Vagina (tissue), 2 donors: Measurements from ENCODE around the gene NGFR. TPM values are rescaled to one million over a fixed set of nuclear protein-coding genes. Genes with fewer than 3 reads are reported as not detected.

Source experiments
- DNase-seq, 2 donors: peaks; one replicate each; pipeline ENCODE4 v3.0.0-alpha.2; 2017; ENCODE audit errors: extremely low spot score in 2 of 2
- H3K27ac ChIP-seq: fragments of 200-600 bp; sonication (generic); one replicate; pipeline ENCODE4 v1.5.1; 2019
- H3K27me3 ChIP-seq: fragments of 200-600 bp; sonication (generic); one replicate; pipeline ENCODE4 v1.5.1; 2019
- H3K36me3 ChIP-seq, 2 donors: fragments of 200-600 bp; sonication (generic); one replicate each; pipeline ENCODE4 v1.5.1; 2017 to 2019
- H3K4me1 ChIP-seq: fragments of 200-600 bp; sonication (generic); one replicate; pipeline ENCODE4 v1.5.1; 2019
- H3K4me3 ChIP-seq, 2 donors: fragments of 200-600 bp; sonication (generic); 1 replicate in 1 of 2; 2 replicates in 1 of 2; pipeline ENCODE4 v1.5.1; 2016 to 2019
- H3K9me3 ChIP-seq: fragments of 200-600 bp; sonication (generic); one replicate; pipeline ENCODE4 v1.5.1; 2019
- POLR2A ChIP-seq, 2 donors: fragments of 450-650 bp; IDR thresholded peaks; one replicate each; pipeline ENCODE4 v1.6.1; 2017; ENCODE audit warnings: antibody characterized with exemption in 2 of 2, mild to moderate bottlenecking in 2 of 2, moderate library complexity in 2 of 2
- POLR2AphosphoS5 ChIP-seq, 2 donors: sonication (generic); formaldehyde crosslinking; IDR thresholded peaks; one replicate each; pipeline ENCODE4 v1.9.0; 2017; ENCODE audit warnings: antibody characterized with exemption in 2 of 2, mild to moderate bottlenecking in 2 of 2, low read depth in 1 of 2; ENCODE audit not compliant: insufficient read depth in 1 of 2
- intact Hi-C: fragments of 100-400 bp; cut with DNase I; formaldehyde crosslinking; loops from one replicate; pipeline ENCODE4 v1.15.1; 2023
- total RNA-seq: library from RNA; depleted of rRNA; stranded (reverse); fragments of >200 nt; gene quantifications from one replicate; pipeline ENCODE4 v1.2.3, GENCODE V29; 2016
- TF ChIP-seq, protein P1 (sequence below), 3 experiments: fragments of 450-650 bp in 2 of 3; fragments of 200-600 bp in 1 of 3; sonication (generic) in 1 of 3; IDR thresholded peaks; one replicate each; pipeline ENCODE4 v1.5.1; 2017 to 2019; ENCODE audit warnings: antibody characterized with exemption in 3 of 3, mild to moderate bottlenecking in 2 of 3, moderate library complexity in 2 of 3

The NGFR gene
- total RNA-seq, 1 donor from 2014 or later, result 41.7 TPM

DNA sequence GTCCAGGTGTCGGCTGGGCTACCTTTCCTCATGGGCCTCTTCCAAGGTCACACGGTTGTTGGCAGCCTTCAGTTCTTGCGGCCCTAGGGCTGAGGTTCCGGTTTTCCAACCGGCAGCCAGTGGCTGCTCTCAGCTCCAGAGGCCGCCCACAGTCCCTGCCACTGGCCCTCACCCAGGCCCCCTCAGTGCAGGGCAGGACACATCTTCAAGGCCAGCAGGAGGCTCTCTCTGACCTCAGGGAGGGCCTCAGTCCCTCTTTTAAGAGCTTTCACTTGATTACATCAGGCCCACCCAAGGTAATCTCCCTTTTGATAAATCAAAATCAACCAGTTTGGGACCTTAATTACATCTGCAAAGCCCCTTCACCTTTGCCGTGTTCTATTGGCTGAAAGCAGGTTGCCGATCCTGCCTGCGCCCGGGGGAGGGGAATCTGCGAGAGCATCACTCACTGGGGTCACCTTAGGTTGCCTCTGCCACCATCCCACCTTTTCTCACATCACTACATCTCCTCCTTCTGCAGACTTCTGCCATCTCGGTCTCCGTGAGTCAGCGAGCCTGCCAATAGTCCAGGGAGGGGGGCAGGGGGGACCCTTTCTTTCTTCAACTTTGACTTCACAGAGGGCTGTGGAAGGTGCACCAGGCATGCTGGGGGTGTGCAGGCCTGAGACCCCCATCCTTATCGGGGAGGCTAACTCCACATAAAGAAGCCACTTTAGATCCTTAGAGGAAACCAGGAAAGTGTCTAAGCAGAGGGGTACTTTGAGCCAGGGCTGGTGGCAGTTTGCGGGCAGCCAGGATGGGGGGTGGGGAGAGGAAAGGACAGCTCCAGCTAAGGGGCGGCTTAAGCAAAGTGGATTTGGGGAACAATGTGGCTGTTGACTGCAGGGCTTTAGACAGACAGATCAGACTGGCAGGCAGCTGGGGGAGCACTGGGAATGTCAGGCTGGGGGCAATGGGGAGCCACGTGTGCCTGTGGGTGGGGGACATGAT is 51.7 kb downstream of the NGFR start:
- intact Hi-C loops, result loop anchor here (5.0 kb wide), 1 partner anchor 110 kb away; no protein-coding TSS in a partner anchor
- TF ChIP-seq, protein P1, sequence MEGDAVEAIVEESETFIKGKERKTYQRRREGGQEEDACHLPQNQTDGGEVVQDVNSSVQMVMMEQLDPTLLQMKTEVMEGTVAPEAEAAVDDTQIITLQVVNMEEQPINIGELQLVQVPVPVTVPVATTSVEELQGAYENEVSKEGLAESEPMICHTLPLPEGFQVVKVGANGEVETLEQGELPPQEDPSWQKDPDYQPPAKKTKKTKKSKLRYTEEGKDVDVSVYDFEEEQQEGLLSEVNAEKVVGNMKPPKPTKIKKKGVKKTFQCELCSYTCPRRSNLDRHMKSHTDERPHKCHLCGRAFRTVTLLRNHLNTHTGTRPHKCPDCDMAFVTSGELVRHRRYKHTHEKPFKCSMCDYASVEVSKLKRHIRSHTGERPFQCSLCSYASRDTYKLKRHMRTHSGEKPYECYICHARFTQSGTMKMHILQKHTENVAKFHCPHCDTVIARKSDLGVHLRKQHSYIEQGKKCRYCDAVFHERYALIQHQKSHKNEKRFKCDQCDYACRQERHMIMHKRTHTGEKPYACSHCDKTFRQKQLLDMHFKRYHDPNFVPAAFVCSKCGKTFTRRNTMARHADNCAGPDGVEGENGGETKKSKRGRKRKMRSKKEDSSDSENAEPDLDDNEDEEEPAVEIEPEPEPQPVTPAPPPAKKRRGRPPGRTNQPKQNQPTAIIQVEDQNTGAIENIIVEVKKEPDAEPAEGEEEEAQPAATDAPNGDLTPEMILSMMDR (IDR thresholded peaks at IDR 0.05), result no peak
- TF ChIP-seq POLR2A (IDR thresholded peaks at IDR 0.05) (no peak), POLR2AphosphoS5 (IDR thresholded peaks at IDR 0.05; ENCODE audit: insufficient read depth in 1 of 2, low read depth in 1 of 2) (no peak)

DNA sequence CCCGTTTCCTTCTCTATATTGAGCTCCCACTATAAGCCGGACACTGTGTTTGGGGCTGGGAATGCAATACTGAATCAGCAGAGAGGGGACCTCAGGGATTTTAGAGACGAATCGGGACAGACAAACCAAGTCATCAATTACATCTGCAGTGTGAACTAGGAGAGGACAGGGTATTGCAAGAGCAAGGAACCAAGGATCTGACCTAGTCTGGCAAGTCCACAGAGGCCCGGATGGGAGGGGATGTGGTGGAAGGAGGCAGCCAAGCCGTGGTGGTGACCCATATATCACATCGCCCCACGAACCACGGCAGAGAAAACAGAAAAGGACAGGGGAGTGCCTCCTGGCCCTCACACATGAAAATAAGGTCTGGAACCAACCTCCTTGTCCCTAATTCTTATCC is 52.5 kb downstream of the NGFR start:
- no peak overlapping the region for H3K4me3 ChIP-seq
- H3K27ac ChIP-seq, result no peak overlapping the region
- peaks cover 12% of the 10 kb centered on the region for H3K4me1 ChIP-seq
- H3K36me3 ChIP-seq, result no peaks in the 10 kb centered on the region
- H3K9me3 ChIP-seq, result no peaks in the 10 kb centered on the region
- intact Hi-C loops, result loop anchor here (5.0 kb wide), 1 partner anchor 110 kb away; no protein-coding TSS in a partner anchor
- no peaks in the 10 kb centered on the region for H3K27me3 ChIP-seq
- peak in 1 of 2 donors; percentile 82 for DNase-seq
- no peak for TF ChIP-seq POLR2AphosphoS5 (IDR thresholded peaks at IDR 0.05; ENCODE audit: insufficient read depth in 1 of 2, low read depth in 1 of 2)
- TF ChIP-seq, protein P1 (IDR thresholded peaks at IDR 0.05), result no peak
- TF ChIP-seq POLR2A (IDR thresholded peaks at IDR 0.05), result no peak

More for the DNA sequence above, 51.7 kb downstream of the NGFR start:
- H3K27me3 ChIP-seq, result no peaks in the 10 kb centered on the region
- H3K36me3 ChIP-seq, result no peaks in the 10 kb centered on the region
- H3K27ac ChIP-seq, result no peak overlapping the region
- H3K9me3 ChIP-seq, result no peaks in the 10 kb centered on the region
- DNase-seq, result peak in 1 of 2 donors; percentile 79
- no peak overlapping the region for H3K4me3 ChIP-seq
- H3K4me1 ChIP-seq, result peaks cover 5% of the 10 kb centered on the region

DNA sequence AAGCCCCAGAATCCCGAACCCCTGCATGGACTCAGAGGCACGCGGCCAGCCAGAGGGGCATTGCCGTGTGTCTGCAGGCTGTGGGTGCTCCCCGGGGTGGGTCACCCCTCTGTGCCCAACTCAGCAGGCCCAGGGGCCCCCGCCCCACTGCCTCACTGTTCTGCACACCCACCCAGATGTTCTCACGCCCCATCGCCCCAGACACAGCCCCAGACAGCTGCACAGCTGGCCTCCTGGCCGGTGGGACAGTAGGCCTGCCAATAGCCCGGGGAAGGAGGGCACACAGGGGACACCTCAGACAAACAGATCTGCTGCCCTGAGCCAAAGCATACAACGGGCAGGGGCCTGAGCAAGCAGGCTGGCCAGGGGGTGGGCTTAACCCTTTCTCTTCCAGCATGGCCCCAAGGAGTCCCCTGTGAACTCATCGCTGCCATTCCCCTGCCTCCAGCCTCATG is 53.0 kb downstream of the NGFR start:
- no peak overlapping the region for H3K4me3 ChIP-seq
- H3K9me3 ChIP-seq, result no peaks in the 10 kb centered on the region
- DNase-seq, result no peak
- no peaks in the 10 kb centered on the region for H3K36me3 ChIP-seq
- intact Hi-C loops, result loop anchor here (5.0 kb wide), 1 partner anchor 111 kb away; no protein-coding TSS in a partner anchor
- no peak overlapping the region for H3K27ac ChIP-seq
- H3K27me3 ChIP-seq, result no peaks in the 10 kb centered on the region
- H3K4me1 ChIP-seq, result peaks cover 14% of the 10 kb centered on the region
- no peak for TF ChIP-seq POLR2AphosphoS5 (IDR thresholded peaks at IDR 0.05; ENCODE audit: insufficient read depth in 1 of 2, low read depth in 1 of 2)
- TF ChIP-seq POLR2A (IDR thresholded peaks at IDR 0.05), result no peak
- TF ChIP-seq, protein P1 (IDR thresholded peaks at IDR 0.05), result no peak

DNA sequence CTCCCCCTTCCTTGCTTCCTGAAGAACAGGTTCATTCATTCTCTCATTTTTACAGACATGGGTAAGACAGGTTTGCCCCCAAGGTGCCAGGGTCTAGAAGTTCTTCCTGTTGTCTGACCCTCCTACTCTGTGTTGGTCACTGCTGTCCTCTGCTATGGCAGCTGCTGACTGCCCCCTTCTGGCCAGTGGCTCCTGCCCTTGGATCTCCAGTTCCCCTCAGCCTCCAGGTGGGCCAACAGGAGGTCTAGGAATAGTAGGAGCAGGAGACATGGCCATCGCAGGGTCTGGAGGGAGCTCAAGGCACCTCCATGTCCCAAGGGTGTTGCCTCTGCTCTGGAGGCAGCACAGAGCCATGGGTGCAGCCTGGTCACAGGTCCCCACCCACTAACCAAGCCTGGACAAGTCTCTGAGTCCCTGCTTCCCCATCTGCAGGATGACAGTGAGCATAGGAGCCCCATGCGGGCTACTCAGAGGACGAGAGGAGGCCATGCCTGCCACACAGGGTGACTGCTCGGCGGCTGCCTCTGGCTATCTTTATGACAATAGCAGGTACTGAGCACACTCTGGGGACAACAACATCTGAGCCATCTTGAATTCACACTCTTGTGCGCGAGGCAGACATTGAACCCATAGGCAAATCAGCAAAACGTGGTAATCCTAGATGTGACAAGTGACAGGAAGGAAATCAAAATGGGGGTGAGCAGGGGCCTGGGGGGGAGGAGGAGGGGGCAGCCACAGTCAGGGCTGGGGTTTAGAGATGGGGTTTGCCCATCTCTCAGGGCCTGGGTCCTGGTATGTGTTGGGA is 53.6 kb downstream of the NGFR start:
- TF ChIP-seq POLR2AphosphoS5 (IDR thresholded peaks at IDR 0.05; ENCODE audit: insufficient read depth in 1 of 2, low read depth in 1 of 2), result no peak
- no peak for TF ChIP-seq POLR2A (IDR thresholded peaks at IDR 0.05)
- TF ChIP-seq, protein P1 (IDR thresholded peaks at IDR 0.05), result no peak
- H3K4me3 ChIP-seq, result no peak overlapping the region
- DNase-seq, result peak in 1 of 2 donors; percentile 86
- no peaks in the 10 kb centered on the region for H3K27me3 ChIP-seq
- no peak overlapping the region for H3K27ac ChIP-seq
- H3K4me1 ChIP-seq, result peaks cover 14% of the 10 kb centered on the region
- no peaks in the 10 kb centered on the region for H3K9me3 ChIP-seq
- intact Hi-C loops, result loop anchor here (5.0 kb wide), 1 partner anchor 111 kb away; no protein-coding TSS in a partner anchor
- H3K36me3 ChIP-seq, result no peaks in the 10 kb centered on the region
